HCT116 (cell line): Measurements from ENCODE around the gene RAVER2. TPM values are rescaled to one million over a fixed set of nuclear protein-coding genes. Genes with fewer than 3 reads are reported as not detected.

ENCODE experiments used
- ATAC-seq: fragments of 200-7000 bp; cut with Tn5 transposase; 2 replicates; pipeline ENCODE4 v1.9.1; 2020; ENCODE audit warnings: mild to moderate bottlenecking, moderate library complexity
- Bru-seq: library from RNA; stranded (reverse); fragments of 400-500 nt; gene quantifications from one replicate; lab custom pipeline; 2021; lab: Mats Ljungman, UMichigan
- BruChase-seq, 2 experiments: library from RNA; stranded (reverse); fragments of 400-500 nt; gene quantifications; one replicate each; lab custom pipeline; 2021; lab: Mats Ljungman, UMichigan
- BruUV-seq: library from RNA; stranded (reverse); fragments of 400-500 nt; replicated peaks from 2 replicates; lab custom pipeline; 2021; lab: Mats Ljungman, UMichigan
- CTCF ChIA-PET: fragments of 300-600 bp; sonication (Branson Sonifier 250); formaldehyde crosslinking; loops from one replicate; lab custom pipeline; 2021; ENCODE audit warnings: antibody characterized with exemption; lab: Charles Lee
- POLR2A ChIA-PET: fragments of 300-600, 350-600 bp; sonication (Branson Sonifier 250); formaldehyde crosslinking; loops from one replicate; lab custom pipeline; 2021; ENCODE audit warnings: antibody characterized with exemption; lab: Charles Lee
- RAD21 ChIA-PET, 2 experiments: fragments of 300-600 bp; sonication (Branson Sonifier 250); formaldehyde crosslinking; loops; one replicate each; lab custom pipeline; 2023; ENCODE audit warnings: low total read pairs in 2 of 2; ENCODE audit not compliant: uncharacterized antibody in 2 of 2, unreplicated experiment in 2 of 2, low non-redundant PET in 1 of 2; lab: Charles Lee
- DNase-seq: peaks from one replicate; pipeline ENCODE4 v3.0.0-alpha.2; 2010; ENCODE audit warnings: low read depth, low spot score
- H2AFZ ChIP-seq: fragments of 200-600 bp; shearing (Covaris generic), sonication (generic); 2 replicates; pipeline ENCODE4 v1.6.1; 2017; ENCODE audit warnings: low read depth, mixed run types, mixed read lengths, antibody characterized with exemption, low read length; ENCODE audit not compliant: poor library complexity, severe bottlenecking
- H3K27ac ChIP-seq: 2 replicates; pipeline ENCODE4 v1.5.1; 2012; ENCODE audit warnings: low read depth, low read length
- H3K27me3 ChIP-seq: fragments of 200-600 bp; sonication (generic); 2 replicates; pipeline ENCODE4 v1.6.1; 2016; ENCODE audit warnings: mixed run types, low read length, mixed read lengths; ENCODE audit not compliant: insufficient read depth
- H3K36me3 ChIP-seq, 2 experiments: fragments of 200-500 bp in 1 of 2; fragments of 200-600 bp in 1 of 2; sonication (Bioruptor generic) in 1 of 2; sonication (generic) in 1 of 2; 2 replicates each; pipeline versions ENCODE4 v1.5.1 to v1.6.1; 2014 to 2016; ENCODE audit warnings: low read length in 2 of 2, inconsistent platforms in 1 of 2, mixed read lengths in 1 of 2, mixed run types in 1 of 2; ENCODE audit not compliant: insufficient read depth in 2 of 2, control insufficient read depth in 1 of 2
- H3K4me1 ChIP-seq, 2 experiments: fragments of 200-600 bp in 1 of 2; sonication (generic) in 1 of 2; 2 replicates each; pipeline versions ENCODE4 v1.5.1 to v1.6.1; 2012 to 2017; ENCODE audit warnings: low read length in 2 of 2, inconsistent platforms in 1 of 2, mild to moderate bottlenecking in 1 of 2, mixed read lengths in 1 of 2, mixed run types in 1 of 2, moderate library complexity in 1 of 2; ENCODE audit not compliant: insufficient read depth in 2 of 2, control insufficient read depth in 1 of 2
- H3K4me2 ChIP-seq: fragments of 200-600 bp; sonication (generic); 2 replicates; pipeline ENCODE4 v1.6.1; 2017; ENCODE audit warnings: mixed run types, low read length, mixed read lengths
- H3K4me3 ChIP-seq, 2 experiments: fragments of 200-600 bp in 1 of 2; sonication (generic) in 1 of 2; replicated peaks in 1 of 2; 2 replicates each; pipeline ENCODE4 v1.5.1; 2011 to 2016; ENCODE audit warnings: low read length in 2 of 2, control low read depth in 1 of 2, low read depth in 1 of 2, mild to moderate bottlenecking in 1 of 2, mixed read lengths in 1 of 2, mixed run types in 1 of 2
- H3K79me2 ChIP-seq: fragments of 200-600 bp; sonication (generic); 2 replicates; pipeline ENCODE4 v1.6.1; 2017; ENCODE audit warnings: mild to moderate bottlenecking, mixed run types, low read length, moderate library complexity, mixed read lengths; ENCODE audit not compliant: insufficient read depth
- H3K9ac ChIP-seq: fragments of 200-600 bp; sonication (generic); 2 replicates; pipeline ENCODE4 v1.6.1; 2016; ENCODE audit warnings: low read length, mixed read lengths
- H3K9me2 ChIP-seq: fragments of 200-600 bp; sonication (generic), shearing (Covaris generic); 2 replicates; pipeline ENCODE4 v1.6.1; 2017; ENCODE audit warnings: mixed run types, mild to moderate bottlenecking, moderate library complexity; ENCODE audit not compliant: insufficient read depth
- H3K9me3 ChIP-seq, 2 experiments: fragments of 200-500 bp in 1 of 2; fragments of 200-600 bp in 1 of 2; sonication (Bioruptor generic) in 1 of 2; sonication (generic) in 1 of 2; 2 replicates each; pipeline ENCODE4 v1.6.1; 2014 to 2017; ENCODE audit warnings: low read length in 2 of 2, mixed read lengths in 2 of 2, inconsistent platforms in 1 of 2, low read depth in 1 of 2, mild to moderate bottlenecking in 1 of 2, mixed run types in 1 of 2, moderate library complexity in 1 of 2; ENCODE audit not compliant: control insufficient read depth in 1 of 2, insufficient read depth in 1 of 2
- H4K20me1 ChIP-seq: fragments of 200-600 bp; sonication (generic), shearing (Covaris generic); 2 replicates; pipeline ENCODE4 v1.6.1; 2017; ENCODE audit warnings: mixed run types, mild to moderate bottlenecking, moderate library complexity; ENCODE audit not compliant: insufficient read depth
- ATF3 ChIP-seq: IDR thresholded peaks from 2 replicates; pipeline ENCODE4 v1.6.1; 2012
- CEBPB ChIP-seq: IDR thresholded peaks from 2 replicates; pipeline ENCODE4 v1.6.1; 2012; ENCODE audit warnings: low read depth
- CTCF ChIP-seq, 3 experiments: fragments of 200-600 bp in 1 of 3; sonication (generic) in 1 of 3; IDR thresholded peaks in 2 of 3; conservative IDR thresholded peaks in 1 of 3; 2 replicates each; pipeline ENCODE4 v1.5.1; 2012 to 2017; ENCODE audit warnings: low read depth in 2 of 3, low read length in 2 of 3, antibody characterized with exemption in 1 of 3, borderline replicate concordance in 1 of 3, control low read depth in 1 of 3, mild to moderate bottlenecking in 1 of 3, mixed read lengths in 1 of 3, mixed run types in 1 of 3, moderate library complexity in 1 of 3; ENCODE audit not compliant: insufficient read depth in 1 of 3
- EGR1 ChIP-seq: IDR thresholded peaks from 2 replicates; pipeline ENCODE4 v1.6.1; 2012; ENCODE audit warnings: low read depth
- EZH2 ChIP-seq: fragments of 200-600 bp; sonication (generic); IDR thresholded peaks from 2 replicates; pipeline ENCODE4 v1.6.1; 2017; ENCODE audit warnings: antibody characterized with exemption, mixed run types
- POLR2A ChIP-seq: IDR thresholded peaks from 2 replicates; pipeline ENCODE4 v1.7.0; 2011; ENCODE audit warnings: borderline replicate concordance; ENCODE audit not compliant: insufficient read depth, insufficient read length; ENCODE audit errors: extremely low read depth
- POLR2AphosphoS5 ChIP-seq: IDR thresholded peaks from 2 replicates; pipeline ENCODE4 v1.6.1; 2011; ENCODE audit warnings: mild to moderate bottlenecking, low read depth, low read length, moderate library complexity
- RAD21 ChIP-seq: IDR thresholded peaks from 2 replicates; pipeline ENCODE4 v1.6.1; 2012; ENCODE audit warnings: low read depth, mild to moderate bottlenecking
- TCF7L2 ChIP-seq: IDR thresholded peaks from 2 replicates; pipeline ENCODE4 v1.7.0; 2011; ENCODE audit warnings: borderline replicate concordance, inconsistent platforms; ENCODE audit not compliant: insufficient read depth, insufficient read length; ENCODE audit errors: extremely low read depth
- YY1 ChIP-seq: IDR thresholded peaks from 2 replicates; pipeline ENCODE4 v1.6.1; 2011; ENCODE audit warnings: low read length, low read depth, moderate library complexity, mild to moderate bottlenecking; ENCODE audit not compliant: insufficient replicate concordance; ENCODE audit errors: extremely low read depth
- ZFX ChIP-seq: fragments of 450-650 bp; IDR thresholded peaks from 2 replicates; pipeline ENCODE4 v1.6.1; 2017
- ZNF274 ChIP-seq: fragments of 200-500 bp; sonication (Bioruptor generic); IDR thresholded peaks from 2 replicates; pipeline ENCODE4 v1.6.1; 2014; ENCODE audit warnings: mild to moderate bottlenecking, low read depth, low read length, inconsistent platforms
- intact Hi-C: fragments of 100-400 bp; cut with micrococcal nuclease; formaldehyde crosslinking; loops from 2 replicates; pipeline ENCODE4 v1.10.0; 2022
- long read RNA-seq: library from polyadenylated mRNA; unstranded; transcript quantifications from one replicate; pipeline ENCODE4 v2.0.0, GENCODE V29; 2021; ENCODE audit not compliant: unreplicated experiment
- polyA plus RNA-seq: library from polyadenylated mRNA; unstranded; fragments of >200 nt; gene quantifications from 2 replicates; pipeline ENCODE4 v1.2.1, GENCODE V29; 2012; ENCODE audit warnings: missing spikeins
- total RNA-seq: library from RNA; stranded (reverse); gene quantifications from one replicate; pipeline ENCODE4 v1.2.1, GENCODE V29; 2021; ENCODE audit not compliant: unreplicated experiment
- TF ChIP-seq, protein P1 (sequence below): IDR thresholded peaks from 2 replicates; pipeline ENCODE4 v1.6.1; 2012; ENCODE audit warnings: low read depth

The RAVER2 gene, protein sequence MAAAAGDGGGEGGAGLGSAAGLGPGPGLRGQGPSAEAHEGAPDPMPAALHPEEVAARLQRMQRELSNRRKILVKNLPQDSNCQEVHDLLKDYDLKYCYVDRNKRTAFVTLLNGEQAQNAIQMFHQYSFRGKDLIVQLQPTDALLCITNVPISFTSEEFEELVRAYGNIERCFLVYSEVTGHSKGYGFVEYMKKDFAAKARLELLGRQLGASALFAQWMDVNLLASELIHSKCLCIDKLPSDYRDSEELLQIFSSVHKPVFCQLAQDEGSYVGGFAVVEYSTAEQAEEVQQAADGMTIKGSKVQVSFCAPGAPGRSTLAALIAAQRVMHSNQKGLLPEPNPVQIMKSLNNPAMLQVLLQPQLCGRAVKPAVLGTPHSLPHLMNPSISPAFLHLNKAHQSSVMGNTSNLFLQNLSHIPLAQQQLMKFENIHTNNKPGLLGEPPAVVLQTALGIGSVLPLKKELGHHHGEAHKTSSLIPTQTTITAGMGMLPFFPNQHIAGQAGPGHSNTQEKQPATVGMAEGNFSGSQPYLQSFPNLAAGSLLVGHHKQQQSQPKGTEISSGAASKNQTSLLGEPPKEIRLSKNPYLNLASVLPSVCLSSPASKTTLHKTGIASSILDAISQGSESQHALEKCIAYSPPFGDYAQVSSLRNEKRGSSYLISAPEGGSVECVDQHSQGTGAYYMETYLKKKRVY
- total RNA-seq (23.2 TPM), Bru-seq, nascent RNA (percentile 78 among the genes with signal in this experiment), BruChase-seq, experiment 1, labeled RNA remaining after a 6-hour chase (percentile 81 among the genes with signal in this experiment), BruChase-seq, experiment 2, labeled RNA remaining after a 2-hour chase (percentile 84 among the genes with signal in this experiment)
- 7.8 and 10.3 TPM in 2 replicates for polyA plus RNA-seq
- long read RNA-seq, full-length matches to known transcripts, result 38 of 56 reads
- long read RNA-seq, partial matches to known transcripts, result 5 of 56 reads
- long read RNA-seq, other reads (novel, unspliced or antisense), result 13 of 56 reads

GRCh38 chr1:64744492-64745180 lies at the start of gene RAVER2:
TSS of gene RAVER2 (plus strand) at chr1:64745075. CDS start at chr1:64745173, 98 bp downstream.
- peak within 1 kb of the TSS; percentile 96 for H3K4me2 ChIP-seq
- H3K4me1 ChIP-seq, result peaks cover 6 to 21% of the 10 kb centered on the region in 2 experiments; a peak in 2 of 4 replicates
- H3K9me3 ChIP-seq, result no peaks in the 10 kb centered on the region
- ChIA-PET RAD21 (no interaction called here), CTCF (no interaction called here), POLR2A (no interaction called here)
- peaks cover 40% of the 10 kb centered on the region for H3K79me2 ChIP-seq
- peak within 1 kb of the TSS; percentile 97 for H2AFZ ChIP-seq
- H3K27me3 ChIP-seq, result no peaks in the 10 kb centered on the region
- BruUV-seq, result no TSS peak
- no peaks in the 10 kb centered on the region for H4K20me1 ChIP-seq
- H3K9me2 ChIP-seq, result no peaks in the 10 kb centered on the region
- peak within 1 kb of the TSS; percentile 60 for H3K27ac ChIP-seq
- ATAC-seq, result peak; percentile 87
- peak within 1 kb of the TSS; percentile 70 to 88 for H3K4me3 ChIP-seq
- no peaks in the 10 kb centered on the region for H3K36me3 ChIP-seq
- intact Hi-C loops, result no loop called here
- peak; percentile 38 for DNase-seq
- H3K9ac ChIP-seq, result peak within 1 kb of the TSS; percentile 85
- TF ChIP-seq YY1 (peak; percentile 59), EZH2 (no peak), CEBPB (no peak), RAD21 (peak; percentile 63), EGR1 (no peak), CTCF (IDR thresholded peaks at IDR 0.05 in 2 of 3, conservative IDR thresholded peaks at IDR 0.05 in 1 of 3; ENCODE audit: borderline replicate concordance in 1 of 3, insufficient read depth in 1 of 3, low read depth in 2 of 3, low read length in 2 of 3) (peak; percentile 63 to 78 (median 65)), ZNF274 (no peak), ATF3 (no peak), ZFX (peak; percentile 90), POLR2AphosphoS5 (peak; percentile 76), TCF7L2 (peak; percentile 11), POLR2A (peak; percentile 61)
- TF ChIP-seq, protein P1, sequence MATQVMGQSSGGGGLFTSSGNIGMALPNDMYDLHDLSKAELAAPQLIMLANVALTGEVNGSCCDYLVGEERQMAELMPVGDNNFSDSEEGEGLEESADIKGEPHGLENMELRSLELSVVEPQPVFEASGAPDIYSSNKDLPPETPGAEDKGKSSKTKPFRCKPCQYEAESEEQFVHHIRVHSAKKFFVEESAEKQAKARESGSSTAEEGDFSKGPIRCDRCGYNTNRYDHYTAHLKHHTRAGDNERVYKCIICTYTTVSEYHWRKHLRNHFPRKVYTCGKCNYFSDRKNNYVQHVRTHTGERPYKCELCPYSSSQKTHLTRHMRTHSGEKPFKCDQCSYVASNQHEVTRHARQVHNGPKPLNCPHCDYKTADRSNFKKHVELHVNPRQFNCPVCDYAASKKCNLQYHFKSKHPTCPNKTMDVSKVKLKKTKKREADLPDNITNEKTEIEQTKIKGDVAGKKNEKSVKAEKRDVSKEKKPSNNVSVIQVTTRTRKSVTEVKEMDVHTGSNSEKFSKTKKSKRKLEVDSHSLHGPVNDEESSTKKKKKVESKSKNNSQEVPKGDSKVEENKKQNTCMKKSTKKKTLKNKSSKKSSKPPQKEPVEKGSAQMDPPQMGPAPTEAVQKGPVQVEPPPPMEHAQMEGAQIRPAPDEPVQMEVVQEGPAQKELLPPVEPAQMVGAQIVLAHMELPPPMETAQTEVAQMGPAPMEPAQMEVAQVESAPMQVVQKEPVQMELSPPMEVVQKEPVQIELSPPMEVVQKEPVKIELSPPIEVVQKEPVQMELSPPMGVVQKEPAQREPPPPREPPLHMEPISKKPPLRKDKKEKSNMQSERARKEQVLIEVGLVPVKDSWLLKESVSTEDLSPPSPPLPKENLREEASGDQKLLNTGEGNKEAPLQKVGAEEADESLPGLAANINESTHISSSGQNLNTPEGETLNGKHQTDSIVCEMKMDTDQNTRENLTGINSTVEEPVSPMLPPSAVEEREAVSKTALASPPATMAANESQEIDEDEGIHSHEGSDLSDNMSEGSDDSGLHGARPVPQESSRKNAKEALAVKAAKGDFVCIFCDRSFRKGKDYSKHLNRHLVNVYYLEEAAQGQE, result no peak
